A549 (cell line): ENCODE results near the gene RRM1. TPM values are rescaled to one million over a fixed set of nuclear protein-coding genes. Genes with fewer than 3 reads are reported as not detected.

ENCODE experiments used
- ATAC-seq, 2 experiments: fragments of 200-7000 bp in 1 of 2; fragments of >200 bp in 1 of 2; cut with Nextera tagmentation in 1 of 2; cut with Tn5 transposase in 1 of 2; 3 replicates each; pipeline versions ENCODE4 v1.8.0 to v1.9.1; 2018 to 2020; ENCODE audit warnings: mild to moderate bottlenecking in 1 of 2, moderate library complexity in 1 of 2
- CTCF ChIA-PET: fragments of 300-600 bp; sonication (Branson Sonifier 250); formaldehyde crosslinking; extraction: SDS; loops from one replicate; lab custom pipeline; 2021; ENCODE audit warnings: antibody characterized with exemption, inconsistent platforms; lab: Yijun Ruan, JAX
- POLR2A ChIA-PET: fragments of 350-600 bp; formaldehyde crosslinking; extraction: SDS; loops from one replicate; lab custom pipeline; 2021; ENCODE audit warnings: antibody characterized with exemption, inconsistent platforms; lab: Yijun Ruan, JAX
- DNase-seq, 2 experiments: peaks; one replicate each; pipeline versions ENCODE4 v3.0.0 to v3.0.0-alpha.2; 2011 to 2016; ENCODE audit warnings: low read depth in 1 of 2, low spot score in 1 of 2
- FAIRE-seq: peaks from 2 replicates; lab custom pipeline; 2011; peaks lifted over from hg19 to GRCh38; lab: Jason Lieb, UNC
- H3K27ac ChIP-seq, 2 experiments: fragments of >200 bp; sonication (Bioruptor Twin); formaldehyde crosslinking; 3 replicates each; pipeline ENCODE4 v1.5.1; 2016 to 2017
- H3K4me1 ChIP-seq: fragments of >200 bp; sonication (Bioruptor Twin); formaldehyde crosslinking; 3 replicates; pipeline ENCODE4 v1.6.1; 2016
- H3K4me2 ChIP-seq: fragments of >200 bp; sonication (Bioruptor Twin); formaldehyde crosslinking; 3 replicates; pipeline ENCODE4 v1.6.1; 2016
- H3K4me3 ChIP-seq: fragments of >200 bp; sonication (Bioruptor Twin); formaldehyde crosslinking; 3 replicates; pipeline ENCODE4 v1.5.1; 2016
- H3K9me3 ChIP-seq: fragments of >200 bp; sonication (Bioruptor Twin); formaldehyde crosslinking; 3 replicates; pipeline ENCODE4 v1.6.1; 2016
- ATOH8 ChIP-seq: fragments of 250-450 bp; sonication (Bioruptor Pico); IDR thresholded peaks from 2 replicates; pipeline ENCODE4 v1.5.0; 2020; ENCODE audit warnings: low read depth, mild to moderate bottlenecking, moderate library complexity
- BCL3 ChIP-seq: fragments of >200 bp; sonication (Bioruptor Twin); formaldehyde crosslinking; IDR thresholded peaks from 3 replicates; pipeline ENCODE4 v1.6.1; 2016
- BHLHE40 ChIP-seq: IDR thresholded peaks from 2 replicates; pipeline ENCODE4 v1.6.1; 2012; ENCODE audit warnings: low read depth, low read length, inconsistent platforms
- CHD2 ChIP-seq: fragments of 150-350 bp; IDR thresholded peaks from 2 replicates; pipeline ENCODE4 v1.6.1; 2014; ENCODE audit warnings: low read length; ENCODE audit not compliant: partially characterized antibody
- EP300 ChIP-seq, 2 experiments: fragments of >200 bp; sonication (Bioruptor Twin); formaldehyde crosslinking; IDR thresholded peaks; 2 replicates in 1 of 2; 3 replicates in 1 of 2; pipeline ENCODE4 v1.6.1; 2016 to 2017
- FOSL2 ChIP-seq, 2 experiments: fragments of 450-650 bp in 1 of 2; fragments of >200 bp in 1 of 2; sonication (Bioruptor Twin) in 1 of 2; formaldehyde crosslinking; IDR thresholded peaks; 2 replicates each; pipeline versions ENCODE4 v1.5.0 to v1.6.1; 2016 to 2020; ENCODE audit warnings: mild to moderate bottlenecking in 1 of 2, moderate library complexity in 1 of 2
- FOXS1 ChIP-seq: fragments of 250-450 bp; sonication (Bioruptor Pico); IDR thresholded peaks from 2 replicates; pipeline ENCODE4 v1.5.0; 2020; ENCODE audit warnings: mild to moderate bottlenecking, moderate library complexity
- JUNB ChIP-seq: fragments of >200 bp; sonication (Bioruptor Twin); formaldehyde crosslinking; IDR thresholded peaks from 2 replicates; pipeline ENCODE4 v1.6.1; 2016
- KDM1A ChIP-seq: fragments of 200-600 bp; sonication (generic); IDR thresholded peaks from 2 replicates; pipeline ENCODE4 v1.6.1; 2016; ENCODE audit warnings: low read depth, mild to moderate bottlenecking
- KDM5A ChIP-seq: fragments of 200-600 bp; sonication (generic); IDR thresholded peaks from 2 replicates; pipeline ENCODE4 v1.6.1; 2016; ENCODE audit warnings: antibody characterized with exemption, mild to moderate bottlenecking
- MAZ ChIP-seq: fragments of 150-350 bp; IDR thresholded peaks from 2 replicates; pipeline ENCODE4 v1.6.1; 2014; ENCODE audit warnings: antibody characterized with exemption, low read depth, low read length, borderline replicate concordance
- MYC ChIP-seq: IDR thresholded peaks from 2 replicates; pipeline ENCODE4 v1.6.1; 2012; ENCODE audit warnings: mild to moderate bottlenecking, inconsistent platforms, low read length, improper control_type of control experiment, borderline replicate concordance
- POLR2A ChIP-seq: IDR thresholded peaks from 2 replicates; pipeline ENCODE4 v1.6.1; 2012; ENCODE audit warnings: mild to moderate bottlenecking, low read length
- RARB ChIP-seq: fragments of 250-450 bp; sonication (Bioruptor Pico); IDR thresholded peaks from 2 replicates; pipeline ENCODE4 v1.8.0; 2021; ENCODE audit warnings: mild to moderate bottlenecking, moderate library complexity
- RFX5 ChIP-seq: fragments of 450-650 bp; IDR thresholded peaks from 2 replicates; pipeline ENCODE4 v1.7.1; 2014; ENCODE audit warnings: antibody characterized with exemption, mild to moderate bottlenecking, moderate library complexity
- RNF2 ChIP-seq: fragments of 200-600 bp; sonication (generic); IDR thresholded peaks from 2 replicates; pipeline ENCODE4 v1.6.1; 2016; ENCODE audit warnings: low read depth, mild to moderate bottlenecking, antibody characterized with exemption, moderate library complexity, borderline replicate concordance
- SMC3 ChIP-seq: fragments of >200 bp; sonication (Bioruptor Twin); formaldehyde crosslinking; IDR thresholded peaks from 3 replicates; pipeline ENCODE4 v1.6.1; 2018; ENCODE audit warnings: inconsistent platforms
- USF2 ChIP-seq: fragments of 450-650 bp; IDR thresholded peaks from 2 replicates; pipeline ENCODE4 v1.6.1; 2014; ENCODE audit warnings: antibody characterized with exemption
- ZSCAN20 ChIP-seq: fragments of 250-450 bp; sonication (Bioruptor Pico); IDR thresholded peaks from 2 replicates; pipeline ENCODE4 v1.8.0; 2022; ENCODE audit warnings: mild to moderate bottlenecking, moderate library complexity
- WGBS: methylation state at CpG from one replicate; pipeline ENCODE4 v1.1.6; 2017; ENCODE audit errors: missing lambda C conversion rate; 5-methylcytosine and 5-hydroxymethylcytosine counted together
- polyA plus RNA-seq, 4 experiments: library from polyadenylated mRNA; depleted of rRNA in 3 of 4; stranded (reverse); fragments of >200 nt; fragmentation: RNase III in 1 of 4; extraction: RNeasy Plus Mini Kit Qiagen cat#74134 plus additional on column Dnase treatment in 1 of 4; gene quantifications; 2 replicates in 3 of 4; 3 replicates in 1 of 4; pipeline ENCODE4 v1.2.3, GENCODE V29; 2011 to 2017
- TF ChIP-seq, protein P1 (sequence below): IDR thresholded peaks from 2 replicates; pipeline ENCODE4 v1.6.1; 2012
- TF ChIP-seq, protein P2 (sequence below): IDR thresholded peaks from 2 replicates; pipeline ENCODE4 v1.6.1; 2012

Gene RRM1
- polyA plus RNA-seq, 2 of the 4 experiments (the other 2 are of a cell fraction) = 91.4 to 120 TPM

GRCh38 chr11:4054643-4055042 lies 40.0 kb upstream of the RRM1 start:
- DNase-seq = no peak
- ATAC-seq = no peak
- POLR2A ChIA-PET = no interaction called here

GRCh38 chr11:4059424-4059823 lies 35.2 kb upstream of the RRM1 start:
- ChIA-PET POLR2A (no interaction called here), CTCF (interaction anchor here (2.8 to 6.1 kb wide), 3 partner anchors 13 to 209 kb away, joined by 17 to 55 read pairs (median 28); partner anchors contain the start of gene STIM1)
- Histone ChIP-seq H3K27ac (no peak overlapping the region), H3K4me3 (no peak overlapping the region), H3K4me2 (no peak overlapping the region), H3K9me3 (no peaks in the 10 kb centered on the region), H3K4me1 (no peaks in the 10 kb centered on the region)
- no peak for FAIRE-seq
- WGBS = 100% methylated on average over 1 of the region's 1 CpG
- no peak for DNase-seq
- ATAC-seq = no peak
- TF ChIP-seq RNF2 (no peak), KDM1A (no peak), ZSCAN20 (CRISPR knock-in tag) (no peak), EP300 (IDR thresholded peaks at IDR 0.05) (no peak), BHLHE40 (no peak), RARB (no peak), MAZ (no peak)

More at GRCh38 chr11:4054643-4055042, 40.0 kb upstream of the RRM1 start:
- no peaks in the 10 kb centered on the region for H3K4me1 ChIP-seq
- CTCF ChIA-PET = interaction anchor here (1.0 to 4.4 kb wide), 4 partner anchors 9 to 205 kb away, joined by 3 to 16 read pairs (median 7); no protein-coding TSS in a partner anchor
- TF ChIP-seq POLR2A = no peak
- no peak for TF ChIP-seq MAZ
- TF ChIP-seq JUNB = no peak
- TF ChIP-seq CHD2 = no peak
- TF ChIP-seq FOSL2 (IDR thresholded peaks at IDR 0.05) = no peak
- no peak for TF ChIP-seq FOSL2 (CRISPR knock-in tag; IDR thresholded peaks at IDR 0.05)
- TF ChIP-seq MYC = no peak
- WGBS = 86% methylated on average over 1 of the region's 1 CpG
- no peaks in the 10 kb centered on the region for H3K9me3 ChIP-seq
- no peak overlapping the region for H3K4me2 ChIP-seq
- FAIRE-seq = no peak
- no peak overlapping the region for H3K27ac ChIP-seq
- no peak overlapping the region for H3K4me3 ChIP-seq

DNA sequence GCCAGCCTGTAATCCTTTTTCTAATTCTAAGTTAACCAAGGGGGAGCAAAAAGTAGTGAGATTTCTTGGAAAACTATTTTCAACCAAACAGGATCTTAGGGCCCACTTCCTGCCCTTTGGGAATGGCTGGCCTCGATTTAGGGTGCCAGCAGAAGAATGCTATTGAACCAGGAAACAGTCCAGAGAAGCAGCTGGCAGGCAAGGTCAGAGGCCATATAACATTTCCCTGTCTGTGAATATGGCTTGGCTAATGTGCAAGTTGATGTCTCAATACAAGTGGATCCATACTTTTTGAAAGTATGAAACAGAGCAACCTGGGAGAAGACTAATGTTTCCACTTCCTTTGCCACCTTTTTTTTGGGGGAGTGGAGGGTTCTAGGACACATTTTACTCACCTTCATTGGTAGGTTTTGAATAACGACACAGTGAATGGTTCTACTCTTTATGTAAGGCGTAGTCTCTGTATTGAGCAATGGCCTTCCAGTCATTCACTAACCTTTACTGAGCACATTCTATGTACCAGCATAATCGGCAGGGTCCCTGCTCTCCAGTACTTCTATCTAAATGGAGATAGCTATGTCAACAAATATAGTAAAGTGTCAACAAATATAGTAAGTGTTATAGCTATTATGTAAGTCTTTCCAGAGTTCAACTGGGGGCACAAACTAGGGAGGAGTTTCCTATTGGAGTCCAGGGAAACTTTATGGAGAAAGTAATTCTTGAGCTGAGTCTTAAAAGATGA lies 34.2 kb upstream of the RRM1 start:
- DNase-seq (no peak), ATAC-seq (no peak), FAIRE-seq (no peak)
- H3K9me3 ChIP-seq = no peaks in the 10 kb centered on the region
- H3K4me3 ChIP-seq = no peak overlapping the region
- ChIA-PET POLR2A (interaction anchor here (1.3 kb wide), 1 partner anchor 219 kb away, joined by 3 read pairs; no protein-coding TSS in a partner anchor), CTCF (interaction anchor here (0.6 to 6.1 kb wide), 6 partner anchors 12 to 350 kb away, joined by 3 to 55 read pairs (median 7); partner anchors contain the start of gene STIM1)
- H3K27ac ChIP-seq = no peak overlapping the region
- no peak overlapping the region for H3K4me2 ChIP-seq
- no peak for TF ChIP-seq USF2
- no peak for TF ChIP-seq FOXS1 (CRISPR knock-in tag)
- TF ChIP-seq, protein P1, sequence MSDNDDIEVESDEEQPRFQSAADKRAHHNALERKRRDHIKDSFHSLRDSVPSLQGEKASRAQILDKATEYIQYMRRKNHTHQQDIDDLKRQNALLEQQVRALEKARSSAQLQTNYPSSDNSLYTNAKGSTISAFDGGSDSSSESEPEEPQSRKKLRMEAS = no peak
- no peak for TF ChIP-seq MYC
- TF ChIP-seq ZSCAN20 (CRISPR knock-in tag) = no peak
- TF ChIP-seq ATOH8 (CRISPR knock-in tag) = no peak
- TF ChIP-seq BCL3 = no peak
- no peak for TF ChIP-seq SMC3
- TF ChIP-seq RFX5 = no peak
- TF ChIP-seq, protein P2, sequence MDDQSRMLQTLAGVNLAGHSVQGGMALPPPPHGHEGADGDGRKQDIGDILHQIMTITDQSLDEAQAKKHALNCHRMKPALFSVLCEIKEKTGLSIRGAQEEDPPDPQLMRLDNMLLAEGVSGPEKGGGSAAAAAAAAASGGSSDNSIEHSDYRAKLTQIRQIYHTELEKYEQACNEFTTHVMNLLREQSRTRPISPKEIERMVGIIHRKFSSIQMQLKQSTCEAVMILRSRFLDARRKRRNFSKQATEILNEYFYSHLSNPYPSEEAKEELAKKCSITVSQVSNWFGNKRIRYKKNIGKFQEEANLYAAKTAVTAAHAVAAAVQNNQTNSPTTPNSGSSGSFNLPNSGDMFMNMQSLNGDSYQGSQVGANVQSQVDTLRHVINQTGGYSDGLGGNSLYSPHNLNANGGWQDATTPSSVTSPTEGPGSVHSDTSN = no peak
- TF ChIP-seq KDM5A = no peak
- 51% methylated on average over 4 of the region's 4 CpGs for WGBS
- no peaks in the 10 kb centered on the region for H3K4me1 ChIP-seq
